ENCODE results near the gene CADPS.

DNA sequence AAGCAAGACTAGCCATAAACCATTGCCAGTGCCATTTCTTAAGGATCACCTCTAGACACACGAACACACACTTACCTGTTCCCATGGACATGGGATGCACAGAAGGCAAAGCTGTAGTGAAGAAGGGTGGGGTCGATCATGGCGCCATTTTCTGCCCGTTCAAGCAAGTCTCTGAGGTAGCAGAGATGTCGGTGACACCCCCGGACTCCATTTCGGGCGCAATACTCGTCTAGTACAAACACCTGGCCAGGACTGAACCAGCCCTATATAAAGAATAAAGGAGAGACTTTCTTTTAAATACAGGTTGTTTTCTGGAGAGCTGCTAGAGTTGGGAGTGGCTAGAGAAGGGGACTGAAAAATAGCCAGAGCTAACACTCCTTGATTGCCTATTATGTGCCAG lies 342.4 kb downstream of the CADPS start:
- TF ChIP-seq, protein P1, sequence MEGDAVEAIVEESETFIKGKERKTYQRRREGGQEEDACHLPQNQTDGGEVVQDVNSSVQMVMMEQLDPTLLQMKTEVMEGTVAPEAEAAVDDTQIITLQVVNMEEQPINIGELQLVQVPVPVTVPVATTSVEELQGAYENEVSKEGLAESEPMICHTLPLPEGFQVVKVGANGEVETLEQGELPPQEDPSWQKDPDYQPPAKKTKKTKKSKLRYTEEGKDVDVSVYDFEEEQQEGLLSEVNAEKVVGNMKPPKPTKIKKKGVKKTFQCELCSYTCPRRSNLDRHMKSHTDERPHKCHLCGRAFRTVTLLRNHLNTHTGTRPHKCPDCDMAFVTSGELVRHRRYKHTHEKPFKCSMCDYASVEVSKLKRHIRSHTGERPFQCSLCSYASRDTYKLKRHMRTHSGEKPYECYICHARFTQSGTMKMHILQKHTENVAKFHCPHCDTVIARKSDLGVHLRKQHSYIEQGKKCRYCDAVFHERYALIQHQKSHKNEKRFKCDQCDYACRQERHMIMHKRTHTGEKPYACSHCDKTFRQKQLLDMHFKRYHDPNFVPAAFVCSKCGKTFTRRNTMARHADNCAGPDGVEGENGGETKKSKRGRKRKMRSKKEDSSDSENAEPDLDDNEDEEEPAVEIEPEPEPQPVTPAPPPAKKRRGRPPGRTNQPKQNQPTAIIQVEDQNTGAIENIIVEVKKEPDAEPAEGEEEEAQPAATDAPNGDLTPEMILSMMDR (IDR thresholded peaks at IDR 0.05; ENCODE audit: low read length): no peak
- no peak for TF ChIP-seq EZH2 (IDR thresholded peaks at IDR 0.05; ENCODE audit: borderline replicate concordance, low read length)

Measured in OCI-LY1 (cell line).